DND-41 (cell line): ENCODE measurements around the gene MRPL33.

Experiments used
- ATAC-seq: fragments of 200-7000 bp; cut with Tn5 transposase; 3 replicates; pipeline ENCODE4 v1.9.1; 2021; ENCODE audit warnings: low read depth; ENCODE audit not compliant: insufficient read depth
- DNase-seq: peaks from one replicate; pipeline ENCODE4 v3.0.0-alpha.2; 2020
- H2AFZ ChIP-seq: 2 replicates; pipeline ENCODE4 v1.6.0; 2012; ENCODE audit warnings: low read depth, low read length
- H3K27ac ChIP-seq: 2 replicates; pipeline ENCODE4 v1.5.1; 2012; ENCODE audit warnings: low read length, inconsistent platforms
- H3K27me3 ChIP-seq: fragments of 200-600 bp; sonication (generic); 2 replicates; pipeline ENCODE4 v1.6.0; 2012; ENCODE audit warnings: low read length, mild to moderate bottlenecking, inconsistent platforms; ENCODE audit not compliant: insufficient read depth, poor library complexity
- H3K36me3 ChIP-seq: 2 replicates; pipeline ENCODE4 v1.5.1; 2012; ENCODE audit warnings: low read length, inconsistent platforms; ENCODE audit not compliant: insufficient read depth
- H3K4me1 ChIP-seq: 2 replicates; pipeline ENCODE4 v1.5.1; 2012; ENCODE audit warnings: mild to moderate bottlenecking, low read length; ENCODE audit not compliant: insufficient read depth
- H3K4me2 ChIP-seq: 2 replicates; pipeline ENCODE4 v1.6.0; 2012; ENCODE audit warnings: mild to moderate bottlenecking, moderate library complexity, low read length, inconsistent platforms; ENCODE audit not compliant: insufficient read depth
- H3K4me3 ChIP-seq, 2 experiments: fragments of 200-600 bp in 1 of 2; shearing (Covaris generic) in 1 of 2; 2 replicates each; pipeline ENCODE4 v1.5.1; 2012 to 2016; ENCODE audit warnings: inconsistent platforms in 2 of 2, low read length in 2 of 2, mild to moderate bottlenecking in 2 of 2, low read depth in 1 of 2, moderate library complexity in 1 of 2
- H3K79me2 ChIP-seq: 2 replicates; pipeline ENCODE4 v1.6.0; 2012; ENCODE audit warnings: low read length, inconsistent platforms; ENCODE audit not compliant: insufficient read depth
- H3K9ac ChIP-seq: 2 replicates; pipeline ENCODE4 v1.6.0; 2012; ENCODE audit warnings: low read depth, mild to moderate bottlenecking, inconsistent platforms, low read length, moderate library complexity
- H3K9me3 ChIP-seq: 2 replicates; pipeline ENCODE4 v1.5.1; 2012; ENCODE audit warnings: low read length, moderate library complexity, mild to moderate bottlenecking, inconsistent platforms; ENCODE audit not compliant: insufficient read depth, severe bottlenecking
- H4K20me1 ChIP-seq: 2 replicates; pipeline ENCODE4 v1.6.0; 2012; ENCODE audit warnings: low read length; ENCODE audit not compliant: insufficient read depth
- EZH2 ChIP-seq: IDR thresholded peaks from 3 replicates; pipeline ENCODE4 v1.6.1; 2012; ENCODE audit warnings: borderline replicate concordance, low read depth, mild to moderate bottlenecking, moderate library complexity, low read length, inconsistent platforms; ENCODE audit not compliant: severe bottlenecking
- TF ChIP-seq, protein P1 (sequence below): IDR thresholded peaks from 2 replicates; pipeline ENCODE4 v1.5.1; 2012; ENCODE audit warnings: borderline replicate concordance, low read length, moderate library complexity, mild to moderate bottlenecking; ENCODE audit not compliant: poor library complexity, severe bottlenecking; ENCODE audit errors: extremely low read depth

Gene MRPL33

DNA sequence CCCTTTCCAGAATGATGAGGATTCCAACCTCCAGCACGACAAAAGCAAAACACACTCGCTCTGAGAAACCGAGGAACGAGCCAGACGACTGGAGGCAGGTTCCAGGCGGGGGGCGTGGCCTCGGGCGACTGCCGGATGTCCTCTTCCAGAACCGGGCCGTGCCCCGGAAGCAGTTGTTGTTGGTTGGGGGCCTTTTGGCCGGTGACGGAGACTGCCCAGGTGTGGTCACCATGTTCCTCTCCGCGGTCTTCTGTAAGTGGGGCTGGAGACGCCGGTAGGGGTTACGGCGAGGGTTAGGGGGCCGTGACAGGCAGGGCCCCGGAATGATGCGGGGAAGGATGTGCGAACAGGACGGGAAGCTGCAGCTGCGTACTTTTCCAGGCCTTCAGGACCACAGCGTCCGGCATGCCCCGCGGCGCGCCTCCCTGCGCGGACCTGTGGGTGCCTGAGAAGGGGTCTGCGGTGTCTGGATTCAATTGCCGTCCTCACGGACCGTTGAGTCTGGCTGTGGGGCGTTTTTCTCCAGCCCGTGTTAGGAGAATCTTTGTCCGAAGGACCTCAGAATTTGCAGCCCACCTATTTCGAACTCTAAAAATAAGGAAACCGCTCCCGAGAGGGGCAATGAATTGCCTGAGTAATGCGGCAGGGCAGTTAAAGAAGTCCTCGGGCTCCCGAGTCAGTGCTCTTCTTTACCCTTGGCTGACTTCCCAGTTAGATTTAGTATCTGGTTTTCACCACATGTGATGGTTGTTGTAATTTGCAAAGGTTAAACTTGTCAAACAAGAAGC is at the start of gene MRPL33:
Gene MRPL33 (plus strand): TSS at position 172 of the 788 bp plus-strand sequence. CDS start 59 bp downstream, at position 231.
- peak within 1 kb of the TSS; percentile 70 to 93 for H3K4me3 ChIP-seq
- TF ChIP-seq, protein P1, sequence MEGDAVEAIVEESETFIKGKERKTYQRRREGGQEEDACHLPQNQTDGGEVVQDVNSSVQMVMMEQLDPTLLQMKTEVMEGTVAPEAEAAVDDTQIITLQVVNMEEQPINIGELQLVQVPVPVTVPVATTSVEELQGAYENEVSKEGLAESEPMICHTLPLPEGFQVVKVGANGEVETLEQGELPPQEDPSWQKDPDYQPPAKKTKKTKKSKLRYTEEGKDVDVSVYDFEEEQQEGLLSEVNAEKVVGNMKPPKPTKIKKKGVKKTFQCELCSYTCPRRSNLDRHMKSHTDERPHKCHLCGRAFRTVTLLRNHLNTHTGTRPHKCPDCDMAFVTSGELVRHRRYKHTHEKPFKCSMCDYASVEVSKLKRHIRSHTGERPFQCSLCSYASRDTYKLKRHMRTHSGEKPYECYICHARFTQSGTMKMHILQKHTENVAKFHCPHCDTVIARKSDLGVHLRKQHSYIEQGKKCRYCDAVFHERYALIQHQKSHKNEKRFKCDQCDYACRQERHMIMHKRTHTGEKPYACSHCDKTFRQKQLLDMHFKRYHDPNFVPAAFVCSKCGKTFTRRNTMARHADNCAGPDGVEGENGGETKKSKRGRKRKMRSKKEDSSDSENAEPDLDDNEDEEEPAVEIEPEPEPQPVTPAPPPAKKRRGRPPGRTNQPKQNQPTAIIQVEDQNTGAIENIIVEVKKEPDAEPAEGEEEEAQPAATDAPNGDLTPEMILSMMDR = no peak
- no peak for TF ChIP-seq EZH2
- H3K79me2 ChIP-seq = peaks cover 49% of the 10 kb centered on the region
- H3K9ac ChIP-seq = peak within 1 kb of the TSS; percentile 81
- peaks cover 5% of the 10 kb centered on the region; the same call in 1 of the 2 replicates for H4K20me1 ChIP-seq
- H2AFZ ChIP-seq = peak within 1 kb of the TSS; percentile 90
- ATAC-seq = peak; percentile 94
- H3K36me3 ChIP-seq = peaks cover 20% of the 10 kb centered on the region
- peak within 1 kb of the TSS; percentile 83 for H3K27ac ChIP-seq
- H3K9me3 ChIP-seq = no peaks in the 10 kb centered on the region
- peak within 1 kb of the TSS; percentile 84 for H3K4me2 ChIP-seq
- H3K4me1 ChIP-seq = peaks cover 36% of the 10 kb centered on the region
- peaks cover 6% of the 10 kb centered on the region for H3K27me3 ChIP-seq
- peak; percentile 92 for DNase-seq

DNA sequence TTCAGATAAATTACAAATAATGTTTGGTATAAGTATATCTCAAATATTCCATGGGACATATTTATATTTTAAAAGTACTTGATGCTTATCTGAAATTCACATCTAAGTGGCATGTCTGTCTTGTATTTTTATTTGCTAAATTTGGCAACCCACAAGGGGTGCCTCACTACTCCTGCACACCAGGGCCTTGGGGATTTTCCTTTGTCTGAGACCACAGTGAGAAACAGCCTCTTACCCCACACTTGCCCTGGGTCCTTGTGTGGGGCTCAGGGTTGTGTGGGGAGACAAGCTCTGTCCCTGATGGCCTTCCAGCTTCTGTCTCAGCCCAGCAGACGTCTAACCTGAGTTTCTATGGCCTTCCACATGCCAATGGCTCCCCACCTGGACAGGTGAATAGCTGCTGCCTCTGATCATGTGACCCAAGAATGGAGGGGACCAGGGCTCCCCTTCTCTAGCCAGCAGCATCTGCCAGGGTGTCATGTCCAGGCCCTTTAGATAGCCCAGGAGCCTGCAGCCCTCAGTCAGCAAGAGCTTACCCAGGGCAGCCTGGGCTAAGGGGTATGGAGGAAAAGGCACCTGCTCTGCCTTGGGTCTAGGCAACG is 49.5 kb upstream of the MRPL33 start:
- no peak for TF ChIP-seq EZH2
- TF ChIP-seq, protein P1 = no peak

DNA sequence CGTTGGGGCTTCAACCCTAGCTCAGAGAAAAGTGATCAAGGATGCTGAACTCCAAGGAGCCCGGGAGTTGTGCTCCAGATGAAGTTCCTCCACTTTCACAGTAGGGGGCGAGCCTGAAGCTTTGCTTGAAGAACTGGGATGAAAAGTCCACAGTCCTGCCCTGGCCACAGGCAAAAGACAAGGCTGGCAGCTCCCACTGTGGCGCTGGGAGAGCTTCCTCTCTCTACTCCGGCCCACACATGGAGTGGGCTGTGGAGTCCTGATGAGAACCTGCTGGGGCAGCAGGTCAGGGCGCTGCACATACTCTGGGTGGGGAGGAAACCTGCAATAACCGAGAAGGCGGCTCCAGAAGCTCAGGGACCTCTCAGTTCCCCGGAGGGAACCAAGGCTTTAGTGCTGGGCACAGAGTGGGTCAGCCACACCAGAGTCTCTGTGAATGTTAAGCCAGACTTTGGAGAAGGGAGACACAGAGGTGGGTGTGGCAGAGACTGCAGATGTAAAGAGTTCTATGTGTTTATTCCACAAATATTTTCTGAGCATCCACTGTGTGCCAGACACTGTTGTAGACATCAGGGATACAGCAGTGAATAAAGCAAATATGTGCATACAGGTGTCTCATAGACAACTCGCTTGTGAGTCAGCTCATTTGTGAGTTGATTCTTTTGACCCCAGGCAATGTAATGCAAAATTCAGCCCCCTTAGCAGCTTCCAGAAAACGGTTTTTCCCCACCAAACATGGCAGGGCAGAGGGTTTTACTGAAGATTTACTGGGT is 48.0 kb upstream of the MRPL33 start:
- Histone ChIP-seq H3K36me3 (no peaks in the 10 kb centered on the region), H3K79me2 (no peaks in the 10 kb centered on the region), H3K4me1 (no peaks in the 10 kb centered on the region), H3K4me2 (no peak overlapping the region), H3K9me3 (no peaks in the 10 kb centered on the region), H3K4me3 (no peak overlapping the region), H3K27ac (no peak overlapping the region), H3K27me3 (no peaks in the 10 kb centered on the region), H2AFZ (no peak overlapping the region; the same call in 1 of the 2 replicates), H3K9ac (no peak overlapping the region), H4K20me1 (no peaks in the 10 kb centered on the region)
- TF ChIP-seq, protein P1 = peak; percentile 78
- TF ChIP-seq EZH2 = no peak
- DNase-seq = peak; percentile 44
- ATAC-seq = peak; percentile 81

More for the DNA sequence above, 49.5 kb upstream of the MRPL33 start:
- no peaks in the 10 kb centered on the region for H4K20me1 ChIP-seq
- no peak overlapping the region for H2AFZ ChIP-seq
- no peak overlapping the region for H3K4me2 ChIP-seq
- no peaks in the 10 kb centered on the region for H3K36me3 ChIP-seq
- no peak overlapping the region for H3K27ac ChIP-seq
- no peaks in the 10 kb centered on the region for H3K9me3 ChIP-seq
- H3K4me1 ChIP-seq = no peaks in the 10 kb centered on the region
- peaks cover 5% of the 10 kb centered on the region for H3K27me3 ChIP-seq
- DNase-seq (no peak), ATAC-seq (no peak)
- no peak overlapping the region for H3K4me3 ChIP-seq
- H3K9ac ChIP-seq = no peak overlapping the region
- no peaks in the 10 kb centered on the region for H3K79me2 ChIP-seq
